ENCODE data around the gene PACS1. TPM values are rescaled to one million over a fixed set of nuclear protein-coding genes. Genes with fewer than 3 reads are reported as not detected.

The PACS1 gene
- total RNA-seq, 1 experiment from 2014 or later: 91.8 TPM

GRCh38 chr11:66087148-66087908 is 17.3 kb downstream of the PACS1 start:
- DNase-seq (ENCODE audit: low read depth, low spot score) (no peak), ATAC-seq (peak; percentile 60; the same call in 1 of the 2 replicates)
- in situ Hi-C loops (cut with HindIII; ENCODE audit: low pct_unique_long_range_greater_than_20kb, low sequenced_read_pairs) (no loop called here), intact Hi-C loops (cut with micrococcal nuclease; ENCODE audit: unreplicated experiment) (no loop called here)
- no peak for TF ChIP-seq TCF7L2 (IDR thresholded peaks at IDR 0.05; ENCODE audit: low read depth, low read length)
- TF ChIP-seq POLR2AphosphoS5 (IDR thresholded peaks at IDR 0.05; ENCODE audit: low read depth, low read length): no peak
- TF ChIP-seq CTCF (IDR thresholded peaks at IDR 0.05): no peak
- TF ChIP-seq SIN3A (IDR thresholded peaks at IDR 0.05; ENCODE audit: borderline replicate concordance, insufficient read depth, low read depth, low read length): no peak
- TF ChIP-seq, protein P1, sequence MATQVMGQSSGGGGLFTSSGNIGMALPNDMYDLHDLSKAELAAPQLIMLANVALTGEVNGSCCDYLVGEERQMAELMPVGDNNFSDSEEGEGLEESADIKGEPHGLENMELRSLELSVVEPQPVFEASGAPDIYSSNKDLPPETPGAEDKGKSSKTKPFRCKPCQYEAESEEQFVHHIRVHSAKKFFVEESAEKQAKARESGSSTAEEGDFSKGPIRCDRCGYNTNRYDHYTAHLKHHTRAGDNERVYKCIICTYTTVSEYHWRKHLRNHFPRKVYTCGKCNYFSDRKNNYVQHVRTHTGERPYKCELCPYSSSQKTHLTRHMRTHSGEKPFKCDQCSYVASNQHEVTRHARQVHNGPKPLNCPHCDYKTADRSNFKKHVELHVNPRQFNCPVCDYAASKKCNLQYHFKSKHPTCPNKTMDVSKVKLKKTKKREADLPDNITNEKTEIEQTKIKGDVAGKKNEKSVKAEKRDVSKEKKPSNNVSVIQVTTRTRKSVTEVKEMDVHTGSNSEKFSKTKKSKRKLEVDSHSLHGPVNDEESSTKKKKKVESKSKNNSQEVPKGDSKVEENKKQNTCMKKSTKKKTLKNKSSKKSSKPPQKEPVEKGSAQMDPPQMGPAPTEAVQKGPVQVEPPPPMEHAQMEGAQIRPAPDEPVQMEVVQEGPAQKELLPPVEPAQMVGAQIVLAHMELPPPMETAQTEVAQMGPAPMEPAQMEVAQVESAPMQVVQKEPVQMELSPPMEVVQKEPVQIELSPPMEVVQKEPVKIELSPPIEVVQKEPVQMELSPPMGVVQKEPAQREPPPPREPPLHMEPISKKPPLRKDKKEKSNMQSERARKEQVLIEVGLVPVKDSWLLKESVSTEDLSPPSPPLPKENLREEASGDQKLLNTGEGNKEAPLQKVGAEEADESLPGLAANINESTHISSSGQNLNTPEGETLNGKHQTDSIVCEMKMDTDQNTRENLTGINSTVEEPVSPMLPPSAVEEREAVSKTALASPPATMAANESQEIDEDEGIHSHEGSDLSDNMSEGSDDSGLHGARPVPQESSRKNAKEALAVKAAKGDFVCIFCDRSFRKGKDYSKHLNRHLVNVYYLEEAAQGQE (IDR thresholded peaks at IDR 0.05; ENCODE audit: insufficient read depth in 1 of 2, low read depth in 2 of 2, low read length in 1 of 2): no peak
- H3K4me3 ChIP-seq (ENCODE audit: low read depth in 2 of 2, low read length in 2 of 2): no peak overlapping the region
- ChIA-PET POLR2A (no interaction called here), CTCF (interaction anchor here (0.7 kb wide), 1 partner anchor 18 kb away, joined by 4 read pairs; no protein-coding TSS in a partner anchor)
- H3K27ac ChIP-seq (ENCODE audit: low read length): no peak overlapping the region
- BruUV-seq (replicated peaks): no TSS peak
- peaks cover 17% of the 10 kb centered on the region for H3K4me1 ChIP-seq (ENCODE audit: control insufficient read depth, insufficient read depth, low read length)
- H3K9me3 ChIP-seq (ENCODE audit: control insufficient read depth, insufficient read depth, low read depth, low read length): no peaks in the 10 kb centered on the region
- H3K36me3 ChIP-seq (ENCODE audit: control insufficient read depth, insufficient read depth, low read length): no peaks in the 10 kb centered on the region
- no peaks in the 10 kb centered on the region for H3K27me3 ChIP-seq (ENCODE audit: control insufficient read depth, insufficient read depth, low read length)

DNA sequence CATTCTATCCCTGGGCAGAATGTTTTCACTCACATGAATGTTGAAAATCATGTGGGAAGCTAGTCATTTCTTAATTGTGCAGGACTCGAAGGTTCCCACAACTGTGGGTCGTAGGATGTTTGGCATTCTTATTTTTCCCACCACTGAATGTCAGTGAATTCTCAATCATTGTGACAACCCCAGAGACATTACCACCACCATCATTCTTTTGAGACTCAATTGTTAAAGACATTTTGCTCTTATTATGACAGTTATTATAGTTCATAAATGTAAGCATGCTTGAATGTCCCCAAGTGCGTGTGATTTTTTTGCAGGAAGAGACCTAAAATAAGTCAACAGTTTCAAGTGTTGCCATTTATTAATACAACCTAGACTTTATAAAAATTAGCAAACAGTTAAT is 19.0 kb downstream of the PACS1 start:
- no peaks in the 10 kb centered on the region for H3K9me3 ChIP-seq (ENCODE audit: control insufficient read depth, insufficient read depth, low read depth, low read length)
- DNase-seq (ENCODE audit: low read depth, low spot score) (no peak), ATAC-seq (no peak)
- intact Hi-C loops (cut with micrococcal nuclease; ENCODE audit: unreplicated experiment) (no loop called here), in situ Hi-C loops (cut with HindIII; ENCODE audit: low pct_unique_long_range_greater_than_20kb, low sequenced_read_pairs) (no loop called here)
- H3K4me3 ChIP-seq (ENCODE audit: low read depth in 2 of 2, low read length in 2 of 2): no peak overlapping the region
- no peak overlapping the region for H3K27ac ChIP-seq (ENCODE audit: low read length)
- POLR2A ChIA-PET: no interaction called here
- BruUV-seq (replicated peaks): no TSS peak
- no peaks in the 10 kb centered on the region for H3K27me3 ChIP-seq (ENCODE audit: control insufficient read depth, insufficient read depth, low read length)
- TF ChIP-seq SIN3A (IDR thresholded peaks at IDR 0.05; ENCODE audit: borderline replicate concordance, insufficient read depth, low read depth, low read length): no peak
- TF ChIP-seq POLR2AphosphoS5 (IDR thresholded peaks at IDR 0.05; ENCODE audit: low read depth, low read length): no peak
- TF ChIP-seq, protein P1 (IDR thresholded peaks at IDR 0.05; ENCODE audit: insufficient read depth in 1 of 2, low read depth in 2 of 2, low read length in 1 of 2): no peak
- no peak for TF ChIP-seq CTCF (IDR thresholded peaks at IDR 0.05)
- H3K36me3 ChIP-seq (ENCODE audit: control insufficient read depth, insufficient read depth, low read length): no peaks in the 10 kb centered on the region
- CTCF ChIA-PET: no interaction called here
- peaks cover 3% of the 10 kb centered on the region; the same call in 1 of the 2 replicates for H3K4me1 ChIP-seq (ENCODE audit: control insufficient read depth, insufficient read depth, low read length)

Data from Panc1 (cell line).